GM19328 (cell line): ENCODE measurements around the gene CAB39L.

ENCODE experiments used
- ATAC-seq: cut with Tn5 transposase; IDR thresholded peaks from one replicate; pipeline ENCODE4 v1.9.1; 2021; ENCODE audit warnings: mild to moderate bottlenecking, moderate library complexity; ENCODE audit not compliant: unreplicated experiment

The CAB39L gene

DNA sequence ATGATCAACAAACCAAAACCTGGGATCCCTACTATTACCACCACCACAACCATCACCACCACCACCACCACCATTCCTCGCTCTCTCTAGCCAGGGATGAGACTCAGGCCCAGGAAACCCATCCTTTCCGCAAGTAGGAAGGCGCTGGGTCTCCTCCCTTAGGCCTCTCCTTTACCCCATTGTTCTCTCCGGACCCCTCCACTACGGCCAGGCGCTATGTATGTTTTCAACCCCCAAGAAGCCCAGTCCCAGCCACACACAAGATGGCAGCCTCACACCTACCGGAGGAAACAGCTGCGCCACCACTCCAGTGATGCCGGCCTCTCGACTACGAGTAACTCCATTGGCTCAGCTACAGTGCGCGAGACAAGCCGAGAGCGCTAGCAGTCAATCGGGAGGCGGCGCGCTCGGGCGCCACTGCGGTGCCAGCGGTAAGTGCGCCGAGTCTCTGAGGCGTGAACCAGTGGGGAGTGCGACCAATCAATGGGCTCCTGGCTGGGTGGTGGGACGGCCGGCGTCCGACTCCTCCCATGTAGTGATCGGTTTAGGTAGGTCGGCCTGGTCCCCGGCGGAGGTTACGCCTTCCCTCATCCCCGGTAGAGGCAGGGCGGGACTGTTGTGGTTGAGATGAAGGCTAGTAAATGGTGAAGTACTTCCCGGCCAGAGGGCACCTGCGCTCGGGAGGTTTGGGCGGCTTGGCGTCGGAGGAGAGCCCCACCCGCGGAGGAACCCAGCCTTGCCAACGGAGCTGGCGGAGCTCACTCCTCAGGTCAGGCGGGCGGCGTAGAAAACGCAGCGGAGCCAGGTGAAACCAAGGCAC is at the start of gene CAB39L, which contains the start of gene SETDB2:
Gene CAB39L (minus strand): TSS at position 361 of the 820 bp plus-strand sequence. CDS start 61,154 bp downstream, outside the sequence.
Gene SETDB2 (plus strand): TSS at position 571 of the 820 bp plus-strand sequence. CDS start 7,620 bp downstream, outside the sequence.
- peak; percentile 95 for ATAC-seq

DNA sequence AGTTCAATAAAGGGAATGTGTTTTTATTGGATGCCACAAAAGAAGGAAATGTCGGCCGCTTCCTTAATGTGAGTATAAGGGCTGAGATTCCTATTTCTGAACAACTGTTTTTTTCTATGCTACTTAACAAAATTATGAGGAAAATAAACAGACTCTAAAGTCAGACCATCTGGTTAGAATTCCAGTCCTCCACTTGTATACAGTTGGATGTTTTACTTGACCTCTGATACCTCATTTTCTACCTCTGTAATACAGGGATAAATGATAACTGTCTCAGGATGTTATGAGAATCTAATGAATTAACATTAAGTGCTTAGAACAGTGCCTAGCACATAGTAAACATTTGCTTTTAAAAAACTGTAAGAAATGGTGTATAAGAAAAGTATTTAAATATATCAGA is 44.7 kb upstream of the CAB39L start:
- ATAC-seq = no peak

DNA sequence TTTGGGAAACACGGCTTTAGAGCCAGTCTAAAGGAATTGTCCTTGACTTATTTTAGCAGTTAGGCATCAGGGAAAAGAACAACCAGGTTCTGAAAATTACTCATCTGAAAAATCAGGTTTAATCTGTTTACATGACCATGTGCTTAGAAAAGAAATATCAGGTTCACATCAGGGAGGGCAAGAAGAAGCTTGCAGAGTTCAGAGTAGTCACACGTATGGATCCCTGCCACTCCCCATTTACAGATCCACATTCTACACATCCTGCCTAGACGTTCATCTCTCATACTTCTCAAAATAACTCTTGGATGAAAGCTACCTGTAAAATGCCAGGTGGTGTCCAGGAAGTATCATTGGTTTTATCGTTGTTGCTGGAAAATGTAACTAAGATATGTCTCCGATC is 37.9 kb upstream of the CAB39L start:
- ATAC-seq = no peak

DNA sequence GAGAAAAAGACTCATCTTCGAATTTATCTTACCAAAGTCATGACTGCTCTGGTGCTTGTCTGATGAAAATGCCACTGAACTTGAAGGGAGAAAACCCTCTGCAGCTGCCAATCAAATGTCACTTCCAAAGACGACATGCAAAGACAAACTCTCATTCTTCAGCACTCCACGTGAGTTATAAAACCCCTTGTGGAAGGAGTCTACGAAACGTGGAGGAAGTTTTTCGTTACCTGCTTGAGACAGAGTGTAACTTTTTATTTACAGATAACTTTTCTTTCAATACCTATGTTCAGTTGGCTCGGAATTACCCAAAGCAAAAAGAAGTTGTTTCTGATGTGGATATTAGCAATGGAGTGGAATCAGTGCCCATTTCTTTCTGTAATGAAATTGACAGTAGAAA is 32.7 kb upstream of the CAB39L start:
- no peak for ATAC-seq

DNA sequence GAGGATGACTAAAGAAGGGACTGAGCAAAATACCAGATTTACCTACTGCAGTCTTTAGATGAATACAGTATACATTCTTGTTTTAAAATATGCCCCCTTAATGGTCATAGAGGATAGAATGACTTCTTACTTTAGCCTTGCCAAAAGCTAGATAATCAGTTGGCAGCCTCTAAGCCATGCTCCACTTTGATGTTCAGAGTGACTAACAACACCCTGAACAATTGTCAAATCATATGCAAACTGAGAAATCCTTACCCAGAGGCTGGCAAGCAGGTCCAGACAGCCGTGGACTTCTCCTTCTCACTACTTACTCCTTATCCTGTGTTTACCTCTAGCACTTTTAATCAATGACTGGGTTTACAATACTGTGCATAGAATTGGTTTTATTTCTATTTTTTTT is 28.3 kb upstream of the CAB39L start:
- no peak for ATAC-seq

DNA sequence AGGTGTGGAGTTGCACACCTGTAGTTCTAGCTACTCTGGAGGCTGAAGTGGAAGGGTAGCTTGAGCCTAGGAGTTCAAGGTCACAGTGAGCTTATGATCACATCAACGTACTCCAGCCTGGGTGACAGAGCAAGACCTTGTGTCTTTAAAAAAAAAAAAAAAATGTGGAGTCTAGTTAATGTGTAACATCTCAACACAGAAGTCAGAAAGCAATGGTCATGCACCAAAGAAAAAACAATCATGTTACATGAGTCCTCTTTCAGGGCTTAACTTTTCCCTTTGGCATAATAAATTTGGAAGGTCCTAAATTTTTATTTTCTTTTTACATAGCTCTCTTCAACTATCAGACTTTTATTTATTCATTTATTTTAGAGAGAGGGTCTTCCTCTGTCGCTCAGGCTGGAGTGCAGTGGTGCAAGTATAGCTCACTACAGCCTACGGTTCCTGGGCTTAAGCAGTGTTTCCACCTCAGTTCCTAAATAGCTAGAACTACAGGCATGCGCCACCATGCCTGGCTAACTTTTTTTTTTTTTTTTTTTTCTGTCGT is 22.5 kb upstream of the CAB39L start:
- ATAC-seq = no peak

DNA sequence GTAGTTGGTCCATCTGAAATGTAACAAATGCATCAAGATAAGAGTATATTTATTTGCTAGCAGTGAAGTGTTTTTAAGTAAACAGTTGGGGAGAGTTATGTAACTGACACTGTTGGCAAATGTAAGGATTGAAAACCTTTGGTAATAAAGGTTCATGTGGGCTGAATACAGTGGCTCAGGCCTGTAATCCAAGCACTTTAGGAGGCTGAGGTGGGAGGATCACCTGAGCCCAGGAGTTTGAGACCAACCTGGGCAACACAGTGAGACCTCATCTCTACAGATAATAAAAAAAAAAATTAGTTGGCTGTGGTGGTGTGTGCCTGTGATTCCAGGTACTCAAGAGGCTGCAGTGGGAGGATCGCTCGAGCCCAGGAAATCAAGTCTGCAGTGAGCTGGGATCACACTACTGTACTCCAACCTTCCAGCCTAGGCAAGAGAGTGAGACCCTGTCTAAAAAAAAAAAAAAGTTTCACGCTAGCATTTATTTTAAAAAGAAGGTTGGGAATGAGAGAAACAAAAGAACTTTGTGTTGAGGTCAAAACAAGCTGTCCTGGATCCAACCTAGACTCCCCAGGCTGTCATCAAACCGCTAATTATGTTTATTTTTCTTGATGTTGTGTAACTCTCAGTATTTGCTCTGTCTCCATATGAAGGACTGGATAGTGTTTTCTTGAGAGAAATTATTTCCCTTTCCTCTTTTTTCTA is 20.9 kb upstream of the CAB39L start:
- no peak for ATAC-seq

DNA sequence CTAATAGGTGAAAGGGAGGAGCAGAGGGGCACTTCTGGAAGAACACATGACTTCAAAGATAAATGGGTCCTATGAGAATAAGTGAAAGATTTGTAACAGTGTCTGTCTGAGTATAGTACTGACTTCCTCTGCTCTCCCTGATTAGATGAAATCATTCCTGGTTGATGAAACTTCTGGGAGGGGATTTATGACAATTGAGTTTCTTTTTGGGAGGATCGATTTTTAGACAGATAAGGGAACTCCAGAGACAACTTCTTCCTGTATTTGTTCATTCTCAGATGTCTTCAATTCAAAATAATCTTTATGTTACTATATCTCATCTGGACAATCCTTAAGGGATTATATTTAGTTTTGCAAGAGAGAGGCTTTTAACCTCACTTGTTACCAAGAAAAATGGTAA is 20.2 kb upstream of the CAB39L start:
- ATAC-seq = no peak

DNA sequence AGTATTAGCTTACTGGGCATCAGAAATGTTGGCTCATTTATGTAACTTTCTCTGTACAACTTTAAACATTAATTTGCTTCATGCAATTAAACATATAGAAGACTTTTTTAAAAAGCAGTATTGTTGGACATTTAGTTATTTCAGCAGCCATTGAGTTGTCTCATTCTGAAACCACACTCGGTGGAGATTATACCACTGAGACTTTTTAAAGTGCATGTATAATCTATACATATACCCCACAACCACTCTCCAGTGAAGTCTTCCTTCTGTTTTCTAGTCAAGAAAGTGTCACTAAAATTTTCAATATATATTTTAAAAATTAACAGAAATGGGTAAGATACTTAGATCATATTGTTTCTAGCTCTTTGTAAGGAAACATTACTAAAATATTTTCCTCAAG is 15.7 kb upstream of the CAB39L start:
- ATAC-seq = no peak

DNA sequence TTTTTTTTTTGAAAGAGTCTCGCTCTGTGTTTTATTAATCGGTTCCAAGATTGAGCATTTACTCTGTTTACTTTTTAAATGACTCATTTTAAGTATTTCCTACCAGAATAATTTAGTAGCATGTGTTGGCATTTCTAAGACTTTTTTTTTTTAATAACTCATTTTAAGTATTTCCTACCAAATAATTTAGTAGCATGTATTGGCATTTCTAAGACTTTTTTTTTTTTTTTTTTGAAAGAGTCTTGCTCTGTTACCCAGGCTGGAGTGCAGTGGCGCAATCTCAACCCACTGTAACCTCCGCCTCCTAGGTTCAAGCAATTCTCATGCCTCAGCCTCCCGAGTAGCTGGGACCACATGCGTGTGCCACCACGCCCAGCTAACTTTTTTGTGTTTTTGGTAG is 13.4 kb upstream of the CAB39L start:
- ATAC-seq = no peak

DNA sequence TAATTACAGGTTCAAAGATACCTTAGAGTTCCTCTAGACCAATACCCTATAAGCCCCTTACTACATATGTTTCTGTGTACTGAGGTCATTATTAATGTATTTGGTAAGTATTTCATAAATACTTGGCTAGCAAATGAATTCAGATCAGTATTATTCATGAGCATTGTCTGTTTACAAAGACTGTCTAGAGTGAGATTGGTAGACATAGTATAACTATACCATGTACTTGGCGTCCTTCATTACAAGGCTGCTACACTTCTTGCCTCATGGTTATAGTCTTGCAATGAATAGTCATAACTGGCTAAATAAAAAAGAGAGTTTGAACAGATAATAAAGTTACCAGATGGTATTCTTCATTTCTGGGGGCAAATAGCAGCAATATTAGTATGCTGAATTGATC is 12.3 kb upstream of the CAB39L start:
- ATAC-seq = no peak

DNA sequence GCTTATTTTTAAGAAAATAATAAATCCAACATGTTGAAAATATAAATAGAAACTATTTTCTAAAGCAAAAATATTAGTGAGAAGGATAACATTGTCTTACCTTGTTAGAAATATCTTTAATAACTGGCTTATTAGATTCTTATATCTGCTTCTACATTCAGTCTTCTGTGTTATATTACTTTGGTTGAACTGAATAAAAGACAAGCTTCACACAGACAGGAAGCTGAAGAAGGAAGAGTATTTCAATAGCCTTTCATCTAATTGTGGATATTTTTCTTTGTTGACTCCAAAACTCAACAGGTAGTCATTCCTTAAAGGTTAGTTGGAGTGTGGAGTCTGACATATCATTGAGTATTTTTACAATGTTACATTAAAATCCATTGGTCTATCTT is 11.1 kb upstream of the CAB39L start:
- peak; percentile 30 for ATAC-seq

DNA sequence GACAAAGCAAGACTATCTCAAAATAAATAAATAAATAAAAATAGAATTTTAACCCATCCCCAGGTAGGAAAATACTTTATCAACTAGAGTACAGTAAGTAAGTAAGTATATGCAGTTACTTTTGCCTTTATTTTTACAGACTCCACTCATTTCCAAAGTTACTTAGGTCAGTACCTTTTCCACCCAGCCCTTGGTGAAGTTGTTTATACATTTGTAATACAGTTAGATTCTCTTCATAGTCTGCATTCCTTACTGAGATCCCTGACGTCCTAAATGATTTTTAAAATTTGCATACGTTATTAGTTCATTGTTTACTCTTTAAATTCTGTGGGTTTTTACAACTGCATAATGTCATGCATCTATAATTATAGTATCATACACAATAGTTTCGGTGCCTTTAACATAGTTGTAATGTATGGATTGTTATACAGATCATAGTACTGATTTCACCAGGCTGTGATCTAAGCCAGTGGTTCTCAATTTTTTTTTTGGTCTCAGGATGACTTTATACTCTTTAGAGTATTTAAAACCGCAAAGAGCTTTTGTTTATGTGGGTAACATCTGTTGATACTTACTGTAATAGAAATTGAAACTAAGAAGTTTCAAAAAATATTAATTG is 10.6 kb upstream of the CAB39L start:
- ATAC-seq = peak; percentile 87

DNA sequence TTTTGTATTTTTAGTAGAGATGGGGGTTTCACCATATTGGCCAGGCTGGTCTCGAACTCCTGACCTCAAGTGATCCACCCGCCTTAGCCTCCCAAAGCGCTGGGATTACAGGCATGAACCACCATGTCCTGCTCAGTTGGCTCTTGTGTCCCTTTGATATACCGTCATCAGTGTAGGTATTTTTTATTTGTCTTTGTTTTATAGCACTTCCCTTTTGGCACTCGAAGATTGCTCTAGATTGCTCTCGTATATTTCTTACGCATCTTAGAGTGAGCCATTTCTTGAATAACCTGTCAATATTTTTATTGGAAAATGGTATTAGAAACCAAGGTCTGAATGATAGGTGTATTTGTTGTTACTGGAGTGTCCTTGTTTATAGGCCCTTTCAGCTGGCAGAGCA is 9.6 kb upstream of the CAB39L start:
- ATAC-seq = no peak

DNA sequence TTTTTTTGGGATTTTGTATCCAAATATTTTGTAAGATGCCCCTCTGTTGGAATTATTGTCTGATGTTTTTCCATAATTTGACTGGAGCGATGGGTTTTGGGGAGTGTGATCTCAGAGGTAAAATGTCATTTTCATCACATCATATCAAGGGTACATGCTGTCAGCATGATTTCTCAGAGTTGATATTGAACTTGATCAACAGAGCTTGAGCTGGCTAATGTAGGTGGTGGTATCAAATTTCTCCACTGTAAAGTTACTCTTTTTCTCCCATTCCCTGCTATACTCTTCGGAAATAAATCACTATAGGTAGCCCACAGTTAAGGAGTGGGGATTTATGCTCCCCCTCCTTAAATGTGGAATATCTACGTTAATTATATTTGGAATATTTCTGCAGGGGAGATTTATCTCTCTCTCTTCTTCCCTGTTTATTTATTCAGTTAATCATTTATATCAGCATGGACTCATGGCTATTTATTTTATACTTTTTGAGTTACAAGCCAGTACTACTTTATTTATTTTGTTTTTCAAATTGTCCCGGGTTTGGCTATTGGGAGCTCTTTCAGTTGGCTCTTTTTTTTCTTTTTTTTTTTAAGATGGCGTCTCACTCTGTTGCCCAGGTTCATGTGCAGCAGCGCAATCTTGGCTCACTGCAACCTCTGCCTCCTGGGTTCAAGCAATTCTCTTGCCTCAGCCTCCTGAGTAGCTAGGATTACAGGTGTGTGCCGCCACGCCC is 9.0 kb upstream of the CAB39L start:
- ATAC-seq = no peak

DNA sequence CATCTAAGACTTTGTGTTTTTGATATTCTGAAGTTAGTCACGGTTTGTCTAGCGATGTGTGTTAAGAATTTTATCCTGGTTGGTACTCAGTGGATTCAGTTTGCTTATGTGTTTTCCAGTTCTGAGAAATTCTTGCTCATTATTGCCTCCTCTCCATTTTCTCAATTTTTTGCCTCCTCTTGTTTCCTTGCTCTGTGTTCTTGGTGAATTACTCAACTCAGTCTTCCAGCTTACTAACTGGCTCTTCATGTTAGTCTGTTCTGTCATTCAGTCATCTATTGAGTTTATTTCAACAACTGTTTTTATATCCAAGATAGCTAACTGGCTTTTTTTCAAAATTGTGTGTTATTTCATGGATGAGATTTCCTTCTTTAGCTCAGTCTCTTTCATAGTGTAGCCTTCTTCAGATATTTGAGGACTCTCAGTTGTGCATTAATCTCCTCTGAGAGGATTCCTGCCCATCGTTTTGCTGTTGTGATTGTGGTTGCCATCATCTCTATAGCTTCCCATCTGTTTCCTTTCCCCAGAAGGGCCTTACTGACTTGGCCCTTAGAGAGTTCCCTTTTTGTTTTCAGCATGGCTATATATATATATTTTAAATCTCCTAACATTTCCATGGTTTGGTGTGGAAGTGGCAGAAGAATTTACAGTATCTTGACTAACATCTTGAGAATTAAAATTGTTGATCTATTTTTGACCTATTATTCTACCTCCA is 6.4 kb upstream of the CAB39L start:
- ATAC-seq = no peak

DNA sequence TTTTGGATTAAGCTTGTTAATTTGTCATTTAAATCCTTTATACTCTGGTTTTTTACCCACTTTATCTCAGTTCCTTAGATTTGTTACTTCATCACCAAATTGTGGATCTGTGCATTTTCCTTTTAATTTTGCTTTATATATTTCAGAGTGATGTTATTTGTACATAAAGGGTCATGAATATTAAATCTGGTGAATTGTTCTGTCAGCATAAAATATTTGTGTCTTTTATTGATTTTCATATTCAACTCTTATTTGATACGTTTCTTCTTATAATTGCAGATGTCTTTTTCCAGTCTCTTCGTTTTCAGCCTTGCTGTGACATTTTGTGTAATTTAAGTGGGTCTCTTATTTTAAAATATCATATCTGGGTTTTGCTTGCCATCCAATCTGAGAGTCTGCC is 4.9 kb upstream of the CAB39L start:
- ATAC-seq = no peak

DNA sequence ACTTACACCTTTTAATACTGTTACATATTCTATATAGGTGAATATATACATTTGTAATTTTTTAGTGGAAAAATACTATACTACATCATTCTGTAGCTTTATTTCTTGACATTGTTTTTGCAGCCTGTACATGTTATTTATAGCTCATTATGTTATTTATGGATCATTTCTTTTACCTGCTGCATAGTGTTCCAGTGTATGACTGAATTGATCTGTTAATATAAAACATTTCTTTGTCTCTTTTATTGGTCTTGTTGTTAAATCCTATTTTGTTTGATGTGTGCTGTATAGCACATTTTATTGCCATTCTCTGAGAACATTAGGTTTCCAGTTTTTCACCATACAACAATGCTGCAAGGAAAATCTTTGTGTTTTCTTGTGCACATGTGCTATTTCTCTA is 2.6 kb upstream of the CAB39L start:
- ATAC-seq = no peak

DNA sequence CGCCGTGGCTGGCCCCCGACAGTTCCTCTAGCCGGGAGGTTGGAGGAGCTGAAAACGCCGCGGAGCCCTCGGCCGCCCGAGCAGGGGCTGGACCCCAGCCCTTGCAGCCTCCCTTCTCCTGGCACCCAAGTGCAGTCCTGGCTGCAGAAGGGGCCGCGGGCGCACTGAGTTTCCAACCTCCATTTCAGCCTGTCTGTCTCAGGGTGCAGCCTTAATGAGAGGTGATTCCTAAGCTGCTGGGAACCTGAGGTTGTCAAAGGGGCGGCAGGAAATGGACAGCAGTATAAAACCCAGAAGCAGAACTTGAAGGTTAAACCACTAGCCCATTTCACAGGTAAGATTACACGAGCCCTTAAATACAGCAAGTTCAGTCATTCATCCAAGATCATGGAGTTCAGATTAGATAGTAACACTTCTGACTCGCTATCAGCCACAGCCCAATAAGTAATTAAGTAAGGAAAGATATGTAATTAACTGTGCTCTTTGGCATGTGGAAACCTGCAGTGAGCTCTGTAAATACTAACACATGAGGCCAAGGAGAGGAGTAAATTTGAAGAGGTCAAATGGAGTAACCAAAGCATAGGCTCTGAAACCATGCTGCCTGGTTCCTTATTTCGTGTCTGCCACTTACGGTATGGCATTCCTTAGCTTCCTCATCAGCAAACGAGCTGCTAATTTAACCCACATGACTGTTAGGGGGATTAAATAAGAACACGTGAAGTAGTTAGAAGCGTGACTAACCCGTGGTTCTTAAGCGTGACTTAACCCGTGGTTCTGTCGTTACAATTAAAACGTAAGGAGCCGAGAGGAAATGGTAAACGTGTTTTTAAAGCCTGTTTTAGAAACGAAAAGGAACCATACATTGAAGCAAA is 896 bp upstream of the CAB39L start:
- ATAC-seq = peak; percentile 6
